ENCODE data around the gene EPB41L4A.

- TF ChIP-seq POLR2A (IDR thresholded peaks at IDR 0.05) (no peak), CTCF (IDR thresholded peaks at IDR 0.05) (no peak), EP300 (IDR thresholded peaks at IDR 0.05) (no peak), POLR2AphosphoS5 (IDR thresholded peaks at IDR 0.05) (no peak)
Measured at GRCh38 chr5:112373885-112374284, 45.2 kb downstream of the EPB41L4A start.
